K562 (cell line): Measurements from ENCODE around the gene APOC1. TPM values are rescaled to one million over a fixed set of nuclear protein-coding genes. Genes with fewer than 3 reads are reported as not detected.

Source experiments
- AFF4 ChIP-seq: sonication (generic); formaldehyde crosslinking; IDR thresholded peaks from 2 replicates; pipeline ENCODE4 v1.8.0; 2023; ENCODE audit warnings: mild to moderate bottlenecking, missing genetic modification reagents
- ARID1B ChIP-seq: fragments of 450-650 bp; IDR thresholded peaks from 2 replicates; pipeline ENCODE4 v1.6.1; 2016; ENCODE audit warnings: antibody characterized with exemption, mild to moderate bottlenecking, inconsistent platforms
- E2F3 ChIP-seq: fragments of 250-450 bp; sonication (Bioruptor Pico); IDR thresholded peaks from 2 replicates; pipeline ENCODE4 v1.4.0; 2020; ENCODE audit warnings: mild to moderate bottlenecking
- FUS ChIP-seq: fragments of 200-400 bp; formaldehyde crosslinking; optimal IDR thresholded peaks from 2 replicates; pipeline ENCODE3; 2017; ENCODE audit warnings: low read depth, low read length
- HES1 ChIP-seq: fragments of 450-650 bp; IDR thresholded peaks from 2 replicates; pipeline ENCODE4 v1.6.1; 2016; ENCODE audit warnings: low read depth, mild to moderate bottlenecking, moderate library complexity
- KAT2B ChIP-seq: IDR thresholded peaks from one replicate; pipeline ENCODE4 v1.6.1; 2012; ENCODE audit warnings: low read depth, mild to moderate bottlenecking, control low read depth, inconsistent platforms, low read length, moderate library complexity
- MECOM ChIP-seq: fragments of 250-450 bp; sonication (Bioruptor Pico); IDR thresholded peaks from 2 replicates; pipeline ENCODE4 v1.8.0; 2022; ENCODE audit warnings: inconsistent platforms
- NFXL1 ChIP-seq: fragments of 450-650 bp; formaldehyde crosslinking; IDR thresholded peaks from 2 replicates; pipeline ENCODE4 v1.4.0; 2021; ENCODE audit warnings: mild to moderate bottlenecking
- NFYB ChIP-seq: IDR thresholded peaks from 2 replicates; pipeline ENCODE4 v1.6.1; 2011; ENCODE audit warnings: mild to moderate bottlenecking, moderate library complexity; ENCODE audit not compliant: insufficient read length; ENCODE audit errors: extremely low read depth
- NR3C1 ChIP-seq: sonication (generic); formaldehyde crosslinking; IDR thresholded peaks from 2 replicates; pipeline ENCODE4 v1.8.1; 2022; ENCODE audit warnings: missing genetic modification reagents
- RBM39 ChIP-seq: fragments of 200-400 bp; formaldehyde crosslinking; optimal IDR thresholded peaks from 2 replicates; pipeline ENCODE3; 2018; ENCODE audit warnings: low read depth, low read length
- SREBF2 ChIP-seq: sonication (generic); formaldehyde crosslinking; IDR thresholded peaks from 2 replicates; pipeline ENCODE4 v1.4.0; 2020; ENCODE audit warnings: mild to moderate bottlenecking, missing genetic modification reagents
- SRSF3 ChIP-seq: fragments of 200-400 bp; formaldehyde crosslinking; IDR thresholded peaks from 2 replicates; pipeline ENCODE4 v1.6.1; 2016; ENCODE audit warnings: mild to moderate bottlenecking, low read length, moderate library complexity; ENCODE audit not compliant: insufficient read depth
- TAF15 ChIP-seq: fragments of 200-400 bp; formaldehyde crosslinking; IDR thresholded peaks from 2 replicates; pipeline ENCODE4 v1.6.1; 2017; ENCODE audit warnings: mild to moderate bottlenecking, low read depth, low read length, moderate library complexity
- TAF9B ChIP-seq: fragments of 450-650 bp; IDR thresholded peaks from 2 replicates; pipeline ENCODE4 v1.6.1; 2018; ENCODE audit warnings: mild to moderate bottlenecking; ENCODE audit not compliant: partially characterized antibody
- TSHZ1 ChIP-seq: fragments of 250-450 bp; sonication (Bioruptor Pico); IDR thresholded peaks from 2 replicates; pipeline ENCODE4 v1.4.0; 2020; ENCODE audit warnings: mild to moderate bottlenecking, moderate library complexity
- U2AF1 ChIP-seq: fragments of 200-400 bp; formaldehyde crosslinking; optimal IDR thresholded peaks from 2 replicates; pipeline ENCODE3; 2017; ENCODE audit warnings: mild to moderate bottlenecking, low read depth, low read length, moderate library complexity
- ZNF121 ChIP-seq: sonication (generic); formaldehyde crosslinking; conservative IDR thresholded peaks from 2 replicates; pipeline ENCODE4 v1.8.0; 2022; ENCODE audit warnings: missing genetic modification reagents
- ZNF174 ChIP-seq: fragments of 250-450 bp; sonication (Bioruptor Pico); IDR thresholded peaks from 2 replicates; pipeline ENCODE4 v1.4.0; 2020; ENCODE audit warnings: mild to moderate bottlenecking
- ZNF263 ChIP-seq: sonication (generic); formaldehyde crosslinking; IDR thresholded peaks from 2 replicates; pipeline ENCODE4 v1.8.0; 2022; ENCODE audit warnings: mild to moderate bottlenecking, missing genetic modification reagents, borderline replicate concordance
- ZNF282 ChIP-seq: sonication (generic); formaldehyde crosslinking; IDR thresholded peaks from 2 replicates; pipeline ENCODE4 v1.8.1; 2023; ENCODE audit warnings: missing genetic modification reagents
- ZNF3 ChIP-seq: fragments of 250-450 bp; sonication (Bioruptor Pico); IDR thresholded peaks from 2 replicates; pipeline ENCODE4 v1.5.0; 2021; ENCODE audit warnings: mild to moderate bottlenecking, moderate library complexity
- polyA plus RNA-seq, 8 experiments: library from polyadenylated mRNA; depleted of rRNA in 4 of 8; stranded (reverse) in 5 of 8; unstranded in 3 of 8; fragments of >200 nt; fragmentation: Nextera tagmentation in 2 of 8; fragmentation: Illumina TruSeq in 1 of 8; extraction: Ambion mirVana in 2 of 8; extraction: Trizol in 1 of 8; gene quantifications; 2 replicates each; pipeline versions ENCODE4 v1.2.1 to v1.2.3, GENCODE V29; 2011 to 2014; ENCODE audit warnings: inconsistent platforms in 1 of 8, missing spikeins in 1 of 8
- total RNA-seq, 7 experiments: library from RNA; depleted of rRNA in 6 of 7; stranded (reverse); fragments of >200 nt in 6 of 7; fragmentation: Illumina TruSeq in 2 of 7; extraction: Trizol in 2 of 7; gene quantifications; 2 replicates each; pipeline versions ENCODE4 v1.2.1 to v1.2.3, GENCODE V29; 2011 to 2021; ENCODE audit warnings: low replicate concordance in 1 of 7

The APOC1 gene
- total and polyA plus RNA-seq, 9 of the 15 experiments (the other 6 are each of a cell fraction or from before 2014, with no cell fraction given), result 115 to 408 (median 220) TPM

- TF ChIP-seq TSHZ1 (CRISPR knock-in tag) (no peak), AFF4 (CRISPR knock-in tag) (no peak), U2AF1 (no peak), NR3C1 (CRISPR knock-in tag) (no peak), E2F3 (CRISPR knock-in tag) (no peak), TAF15 (no peak), NFYB (no peak), FUS (no peak), ARID1B (peak; percentile 33; the same call in 1 of the 2 replicates), KAT2B (no peak), SRSF3 (no peak), NFXL1 (no peak), RBM39 (no peak), MECOM (CRISPR knock-in tag) (no peak), HES1 (no peak), ZNF121 (CRISPR knock-in tag) (no peak), TAF9B (no peak), ZNF282 (no peak), SREBF2 (CRISPR knock-in tag) (no peak), ZNF3 (CRISPR knock-in tag) (no peak), ZNF174 (CRISPR knock-in tag) (no peak), ZNF263 (CRISPR knock-in tag) (no peak)
Observed at GRCh38 chr19:44903602-44904425, 10.6 kb upstream of the APOC1 start (continued).
